ENCODE results near the gene ABCA3. TPM values are rescaled to one million over a fixed set of nuclear protein-coding genes. Genes with fewer than 3 reads are reported as not detected.
"Not testable (repeated sequence)": the region's sequence is repeated elsewhere in the genome, so short reads cannot be mapped to it uniquely, and the experiment has no call there.

The ABCA3 gene
- polyA plus RNA-seq, 1 donor from 2014 or later: 1.7 TPM

DNA sequence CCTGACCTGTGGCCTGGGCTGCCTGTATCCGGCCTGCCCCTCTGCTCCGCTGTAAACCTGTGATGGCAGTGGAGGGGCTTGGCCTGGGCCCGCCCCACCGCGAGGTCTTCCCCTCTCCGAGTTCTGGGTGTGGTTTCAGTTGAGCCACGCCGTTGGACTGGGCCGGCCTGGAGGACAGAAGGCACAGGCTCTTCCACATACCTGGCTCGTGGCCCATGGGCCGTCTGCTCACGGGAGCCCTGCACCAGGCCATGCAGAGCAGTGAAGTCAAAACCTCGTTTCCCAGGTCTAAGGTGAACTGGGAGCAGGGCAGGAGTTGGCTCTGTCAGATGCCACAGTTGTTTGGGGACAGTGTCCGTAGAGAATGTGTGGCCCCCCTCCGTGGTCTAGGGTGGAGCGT is 67.0 kb downstream of the ABCA3 start:
- H3K36me3 Mint-ChIP-seq: no peaks in the 10 kb centered on the region
- no peaks in the 10 kb centered on the region for H3K27me3 Mint-ChIP-seq
- peaks cover 0 to 7% (median 6%) of the 10 kb centered on the region in 3 donors for H3K4me1 Mint-ChIP-seq
- no peak overlapping the region for H3K4me3 Mint-ChIP-seq
- no peaks in the 10 kb centered on the region for H3K9me3 Mint-ChIP-seq
- H3K27ac Mint-ChIP-seq: no peak overlapping the region

GRCh38 chr16:2271848-2272461 is 68.6 kb downstream of the ABCA3 start:
- Mint-ChIP-seq H3K9me3 (no peaks in the 10 kb centered on the region), H3K27me3 (no peaks in the 10 kb centered on the region), H3K4me1 (peaks cover 7 to 10% (median 7%) of the 10 kb centered on the region in 3 donors), H3K36me3 (no peaks in the 10 kb centered on the region), H3K27ac (no peak overlapping the region), H3K4me3 (no peak overlapping the region)

GRCh38 chr16:2270588-2271470 is 69.7 kb downstream of the ABCA3 start:
- Mint-ChIP-seq H3K36me3 (no peaks in the 10 kb centered on the region), H3K27ac (peak overlapping the region in 1 of 3 donors; percentile 60)

DNA sequence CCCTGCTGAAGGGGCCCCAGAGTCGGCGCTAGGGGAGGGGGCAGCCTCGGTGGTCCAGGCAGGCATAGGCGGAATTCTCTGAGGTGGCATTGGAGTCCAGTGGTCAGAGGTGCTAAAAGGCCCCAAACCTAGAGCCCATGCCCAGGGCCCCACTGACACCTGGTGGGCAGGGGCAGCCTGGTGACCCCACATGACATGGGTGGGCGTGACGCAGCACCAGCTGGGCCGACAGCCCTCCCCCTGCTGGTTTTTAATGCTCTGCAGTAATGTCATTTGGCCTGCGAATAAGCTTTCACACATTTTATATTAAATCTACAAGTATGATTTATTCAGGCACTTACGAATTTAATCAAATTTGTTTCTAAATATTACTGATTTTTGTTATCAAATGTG is 70.5 kb downstream of the ABCA3 start:
- peak overlapping the region in 3 of 4 donors; percentile 98 to 99 (median 99) for H3K4me3 Mint-ChIP-seq

More at GRCh38 chr16:2270588-2271470, 69.7 kb downstream of the ABCA3 start:
- Mint-ChIP-seq H3K9me3 (no peaks in the 10 kb centered on the region), H3K4me3 (peak overlapping the region in 3 of 4 donors; percentile 12 to 99 (median 37)), H3K27me3 (no peaks in the 10 kb centered on the region), H3K4me1 (peaks cover 13 to 18% (median 17%) of the 10 kb centered on the region in 3 donors)

DNA sequence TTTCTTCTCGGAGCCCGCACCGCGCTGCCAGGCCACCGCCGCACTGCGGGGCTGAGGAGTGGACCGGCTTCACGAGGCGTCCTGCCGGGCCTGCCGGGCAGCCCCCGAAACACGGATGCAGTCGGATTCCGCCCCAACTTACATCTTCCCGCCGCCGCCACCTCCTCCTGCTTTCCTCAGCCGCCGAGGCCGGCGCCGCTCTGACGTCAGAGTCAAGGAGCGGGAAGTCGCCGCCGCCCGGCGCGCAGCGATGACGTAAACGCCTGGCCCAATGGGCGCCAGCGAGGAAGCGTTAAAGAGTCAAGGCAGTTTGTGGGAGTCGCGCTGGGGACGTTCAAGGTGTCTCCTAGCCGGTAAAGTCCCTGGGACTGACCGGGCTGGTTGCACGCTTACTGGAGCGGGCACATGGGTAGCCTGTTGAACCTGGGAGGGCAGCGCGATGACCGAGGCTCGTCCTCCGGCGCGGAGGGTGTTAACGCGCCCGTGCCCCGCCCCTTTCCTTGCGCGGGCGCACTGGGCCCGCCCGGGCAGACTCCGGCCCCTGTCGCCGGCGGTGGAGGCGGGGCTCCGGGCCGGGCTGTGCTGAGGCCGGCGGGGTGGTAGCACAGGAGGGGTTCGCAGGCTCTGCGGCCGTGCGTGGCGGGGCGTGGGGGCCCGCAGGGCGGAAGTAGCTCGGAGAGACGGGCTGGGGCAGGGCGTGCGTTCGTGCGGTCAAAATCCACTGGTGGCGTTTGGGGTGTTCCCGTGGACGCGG is 72.4 kb downstream of the ABCA3 start, which contains the start of gene RNPS1:
RNPS1 (minus strand) TSS at position 214 of the 754 bp plus-strand sequence. CDS start 3,483 bp downstream, outside the sequence.
- H3K4me3 Mint-ChIP-seq: peak within 1 kb of the TSS; percentile 91 to 99 (median 98)
- peak within 1 kb of the TSS; percentile 99 for H3K27ac Mint-ChIP-seq
- H3K4me1 Mint-ChIP-seq: peaks cover 18 to 30% (median 28%) of the 10 kb centered on the region in 3 donors
- no peaks in the 10 kb centered on the region for H3K36me3 Mint-ChIP-seq
- H3K27me3 Mint-ChIP-seq: no peaks in the 10 kb centered on the region
- H3K9me3 Mint-ChIP-seq: no peaks in the 10 kb centered on the region

More for the DNA sequence above, 70.5 kb downstream of the ABCA3 start:
- H3K27me3 Mint-ChIP-seq: no peaks in the 10 kb centered on the region
- no peaks in the 10 kb centered on the region for H3K36me3 Mint-ChIP-seq
- H3K27ac Mint-ChIP-seq: peak overlapping the region; percentile 53 to 99 (median 90)
- H3K4me1 Mint-ChIP-seq: peaks cover 15 to 22% (median 21%) of the 10 kb centered on the region in 3 donors
- no peaks in the 10 kb centered on the region for H3K9me3 Mint-ChIP-seq

GRCh38 chr16:2267505-2267912 is 73.0 kb downstream of the ABCA3 start:
- not testable (repeated sequence) for H3K27me3 Mint-ChIP-seq, H3K36me3 Mint-ChIP-seq, H3K9me3 Mint-ChIP-seq
- Mint-ChIP-seq H3K27ac (peak overlapping the region; percentile 99), H3K4me3 (peak overlapping the region; percentile 91 to 99 (median 98)), H3K4me1 (peaks cover 18 to 30% (median 28%) of the 10 kb centered on the region in 3 donors)

DNA sequence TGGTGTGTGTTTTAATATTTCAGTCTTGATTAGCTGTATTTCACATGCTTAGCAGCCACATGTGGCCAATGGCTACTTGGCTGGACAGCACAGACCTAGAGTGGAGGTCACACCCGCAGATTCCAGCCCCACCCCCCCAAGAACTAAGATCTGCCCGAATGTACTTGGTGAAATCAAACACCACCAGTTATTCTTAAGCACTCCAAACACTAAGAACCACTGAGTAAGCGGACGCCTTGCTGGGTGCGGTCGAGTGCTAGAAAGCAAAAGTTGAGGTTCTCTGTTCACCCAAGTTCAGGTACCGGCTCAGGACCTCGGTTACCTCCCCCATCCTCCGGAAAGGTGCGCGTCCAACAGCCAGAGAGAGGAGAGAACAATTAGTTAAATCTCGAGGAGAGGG is 73.6 kb downstream of the ABCA3 start:
- not testable (repeated sequence) for H3K27me3 Mint-ChIP-seq, H3K9me3 Mint-ChIP-seq, H3K36me3 Mint-ChIP-seq
- H3K4me1 Mint-ChIP-seq: peaks cover 18 to 30% (median 28%) of the 10 kb centered on the region in 3 donors
- peak overlapping the region; percentile 87 to 99 (median 93) for H3K27ac Mint-ChIP-seq
- H3K4me3 Mint-ChIP-seq: peak overlapping the region; percentile 91 to 99 (median 94)

DNA sequence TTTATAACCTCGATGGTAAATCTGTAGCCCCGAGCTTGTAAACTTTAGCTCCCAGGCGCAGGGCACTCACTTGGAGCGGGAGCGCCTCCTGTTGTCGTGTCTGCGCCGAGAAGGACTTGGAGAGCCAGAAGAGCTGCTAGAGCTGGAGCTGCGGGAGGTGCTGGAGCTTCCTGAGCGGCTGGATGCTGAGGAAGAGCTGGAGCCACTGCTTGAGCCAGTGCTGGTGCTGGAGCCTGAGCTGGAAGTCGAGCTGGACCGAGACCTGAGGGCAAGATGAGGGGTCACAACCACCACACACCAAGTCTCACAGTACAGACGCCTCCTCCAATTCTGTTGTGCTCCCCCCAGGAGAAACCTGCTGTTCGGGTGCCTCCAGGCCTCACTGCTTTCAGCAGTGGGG is 77.5 kb downstream of the ABCA3 start:
- Mint-ChIP-seq H3K27ac (peak overlapping the region in 2 of 3 donors; percentile 58 to 86), H3K4me1 (peaks cover 10 to 28% (median 23%) of the 10 kb centered on the region in 3 donors), H3K4me3 (peak overlapping the region in 1 of 4 donors; percentile 18)
- not testable (repeated sequence) for H3K36me3 Mint-ChIP-seq, H3K9me3 Mint-ChIP-seq, H3K27me3 Mint-ChIP-seq

DNA sequence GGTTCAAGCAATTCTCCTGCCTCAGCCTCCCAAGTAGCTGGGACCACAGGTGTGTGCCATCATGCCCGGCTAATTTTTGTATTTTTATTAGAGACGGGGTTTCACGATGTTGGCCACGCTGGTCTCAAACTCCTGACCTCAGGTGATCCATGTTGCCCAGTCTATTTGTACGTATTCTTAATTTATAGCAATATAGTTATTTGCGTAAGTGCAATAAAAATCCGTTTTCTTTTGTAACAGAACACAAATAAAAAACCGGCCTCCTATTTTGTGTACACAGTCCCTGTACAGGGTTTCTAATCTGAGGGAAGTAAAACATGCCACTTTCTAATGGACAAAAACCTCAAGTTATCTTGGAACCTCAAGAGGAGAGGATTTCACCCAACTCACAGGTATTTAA is 80.3 kb downstream of the ABCA3 start:
- peaks cover 5 to 10% (median 9%) of the 10 kb centered on the region in 3 donors for H3K4me1 Mint-ChIP-seq
- no peak overlapping the region for H3K27ac Mint-ChIP-seq
- H3K36me3 Mint-ChIP-seq: no peaks in the 10 kb centered on the region
- H3K9me3 Mint-ChIP-seq: no peaks in the 10 kb centered on the region
- H3K27me3 Mint-ChIP-seq: no peaks in the 10 kb centered on the region
- H3K4me3 Mint-ChIP-seq: no peak overlapping the region

DNA sequence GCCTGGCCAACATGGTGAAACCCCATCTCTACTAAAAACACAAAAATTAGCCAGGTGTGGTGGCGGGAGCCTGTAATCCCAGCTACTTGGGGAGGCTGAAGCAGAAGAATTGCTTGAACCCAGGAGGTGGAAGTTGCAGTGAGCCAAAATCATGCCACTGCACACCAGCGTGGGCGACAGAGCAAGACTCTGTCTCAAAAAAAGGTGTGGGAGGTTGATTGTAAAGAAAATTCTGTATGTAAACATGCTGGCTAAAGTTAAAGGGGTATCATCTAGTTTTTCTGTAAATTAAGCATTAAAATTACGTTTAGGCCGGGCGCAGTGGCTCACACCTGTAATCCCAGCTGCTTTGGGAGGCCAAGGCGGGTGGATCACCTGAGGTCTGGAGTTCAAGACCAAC is 82.0 kb downstream of the ABCA3 start:
- not testable (repeated sequence) for H3K9me3 Mint-ChIP-seq, H3K36me3 Mint-ChIP-seq, H3K4me3 Mint-ChIP-seq, H3K4me1 Mint-ChIP-seq, H3K27me3 Mint-ChIP-seq
- peak overlapping the region in 1 of 3 donors; percentile 56 for H3K27ac Mint-ChIP-seq

DNA sequence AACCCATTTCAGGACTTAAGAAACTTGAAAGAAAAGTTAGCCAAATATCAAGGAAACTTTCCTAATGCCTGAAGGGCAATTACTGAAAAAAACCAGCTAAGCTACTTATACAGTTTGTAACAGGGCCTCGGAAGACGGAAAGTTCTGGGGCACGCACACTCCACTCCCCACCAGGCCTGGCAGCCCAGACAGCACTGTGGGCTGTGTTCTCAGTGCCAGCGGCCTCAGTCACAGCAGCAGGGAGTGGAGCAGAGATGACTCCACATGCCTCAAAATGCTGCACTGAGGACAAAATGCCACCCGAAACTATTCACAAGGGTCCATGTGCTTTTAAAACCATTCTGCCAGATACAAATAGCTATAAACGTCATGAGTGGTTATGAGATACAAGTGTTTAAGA is 82.8 kb downstream of the ABCA3 start:
- Mint-ChIP-seq H3K4me1 (peaks cover 7 to 8% (median 8%) of the 10 kb centered on the region in 3 donors), H3K36me3 (no peaks in the 10 kb centered on the region), H3K27ac (no peak overlapping the region), H3K4me3 (peak overlapping the region in 1 of 4 donors; percentile 17), H3K9me3 (no peaks in the 10 kb centered on the region), H3K27me3 (no peaks in the 10 kb centered on the region)

- H3K4me1 Mint-ChIP-seq: peaks cover 9 to 12% (median 12%) of the 10 kb centered on the region in 3 donors
- no peaks in the 10 kb centered on the region for H3K36me3 Mint-ChIP-seq
- H3K4me3 Mint-ChIP-seq: no peak overlapping the region
These were observed 83.9 kb downstream of the ABCA3 start for GRCh38 chr16:2256531-2257140.

GRCh38 chr16:2253293-2253692 is 87.2 kb downstream of the ABCA3 start:
- H3K27ac Mint-ChIP-seq: peak overlapping the region; percentile 93 to 95 (median 94)
- no peaks in the 10 kb centered on the region for H3K36me3 Mint-ChIP-seq
- no peaks in the 10 kb centered on the region for H3K27me3 Mint-ChIP-seq
- peak overlapping the region in 3 of 4 donors; percentile 50 to 90 (median 81) for H3K4me3 Mint-ChIP-seq
- H3K9me3 Mint-ChIP-seq: no peaks in the 10 kb centered on the region
- H3K4me1 Mint-ChIP-seq: peaks cover 12 to 15% (median 13%) of the 10 kb centered on the region in 3 donors

More at GRCh38 chr16:2256531-2257140, 83.9 kb downstream of the ABCA3 start:
- Mint-ChIP-seq H3K9me3 (no peaks in the 10 kb centered on the region), H3K27me3 (no peaks in the 10 kb centered on the region), H3K27ac (peak overlapping the region in 1 of 3 donors; percentile 43)

DNA sequence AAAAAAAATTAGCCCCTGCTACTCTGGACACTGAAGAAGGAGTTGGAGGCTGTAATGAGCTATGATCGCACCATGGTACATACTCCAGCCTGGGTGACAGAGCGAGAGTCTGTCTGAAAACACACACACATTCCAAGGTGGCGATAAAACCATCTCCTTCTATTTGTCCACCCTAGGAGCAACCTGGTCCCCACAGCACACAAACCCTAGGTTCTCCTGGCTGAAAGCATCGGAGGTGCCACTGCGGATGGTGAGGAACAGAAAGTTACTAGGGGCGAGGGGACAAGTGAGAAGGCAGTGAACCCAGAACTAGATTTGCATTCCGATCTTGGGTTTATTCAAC is 87.8 kb downstream of the ABCA3 start:
- Mint-ChIP-seq H3K27me3 (no peaks in the 10 kb centered on the region), H3K4me3 (peak overlapping the region; percentile 50 to 90 (median 84))

More for the DNA sequence above, 87.8 kb downstream of the ABCA3 start:
- Mint-ChIP-seq H3K9me3 (no peaks in the 10 kb centered on the region), H3K36me3 (no peaks in the 10 kb centered on the region), H3K27ac (peak overlapping the region; percentile 93 to 95 (median 94)), H3K4me1 (peaks cover 12 to 15% (median 13%) of the 10 kb centered on the region in 3 donors)
